Left kidney (tissue), 8 donors: ENCODE measurements around the gene PSMA5. TPM values are rescaled to one million over a fixed set of nuclear protein-coding genes. Genes with fewer than 3 reads are reported as not detected.
A peak's percentile ranks its signal among the peaks of the same experiment; 100 is the strongest.
"Not testable (repeated sequence)": the region's sequence is repeated elsewhere in the genome, so short reads cannot be mapped to it uniquely, and the experiment has no call there.

Source experiments
- DNase-seq: peaks from one replicate; pipeline ENCODE4 v3.0.0-alpha.2; 2013
- long read RNA-seq, 8 donors: transcript quantifications; one replicate each; lab custom pipeline, GENCODE V29; 2026
- polyA plus RNA-seq: library from polyadenylated mRNA; unstranded; fragments of 120-200 nt; gene quantifications from one replicate; pipeline ENCODE4 v1.2.1, GENCODE V29; 2013; ENCODE audit not compliant: insufficient read length

The PSMA5 gene
- polyA plus RNA-seq = 120 TPM
- long read RNA-seq, donor 1, transcript PSMA5-201 (9 exons, 3,729 nt) = major isoform, 66 of 67 reads
- long read RNA-seq, donor 1, partial matches to known transcripts = 0 of 67 reads
- long read RNA-seq, donor 1, other reads (novel, unspliced or antisense) = 0 of 67 reads
- long read RNA-seq, donor 2, transcript PSMA5-201 (9 exons, 3,729 nt) = major isoform, 44 of 44 reads
- long read RNA-seq, donor 2, partial matches to known transcripts = 0 of 44 reads
- long read RNA-seq, donor 2, other reads (novel, unspliced or antisense) = 0 of 44 reads
- long read RNA-seq, donor 3, transcript PSMA5-201 (9 exons, 3,729 nt) = major isoform, 45 of 100 reads
- long read RNA-seq, donor 3, partial matches to known transcripts = 55 of 100 reads
- long read RNA-seq, donor 3, other reads (novel, unspliced or antisense) = 0 of 100 reads
- long read RNA-seq, donor 4, partial matches to known transcripts = 6 of 8 reads
- long read RNA-seq, donor 4, other reads (novel, unspliced or antisense) = 0 of 8 reads
- long read RNA-seq, donor 5, transcript PSMA5-201 (9 exons, 3,729 nt) = major isoform, 103 of 139 reads
- long read RNA-seq, donor 5, partial matches to known transcripts = 19 of 139 reads
- long read RNA-seq, donor 5, other reads (novel, unspliced or antisense) = 16 of 139 reads
- long read RNA-seq, donor 6, transcript PSMA5-201 (9 exons, 3,729 nt) = major isoform, 63 of 70 reads
- long read RNA-seq, donor 6, partial matches to known transcripts = 0 of 70 reads
- long read RNA-seq, donor 6, other reads (novel, unspliced or antisense) = 7 of 70 reads
- long read RNA-seq, donor 7, transcript PSMA5-201 (9 exons, 3,729 nt) = major isoform, 71 of 76 reads
- long read RNA-seq, donor 7, partial matches to known transcripts = 0 of 76 reads
- long read RNA-seq, donor 7, other reads (novel, unspliced or antisense) = 5 of 76 reads
- long read RNA-seq, donor 8, transcript PSMA5-201 (9 exons, 3,729 nt) = major isoform, 17 of 17 reads
- long read RNA-seq, donor 8, partial matches to known transcripts = 0 of 17 reads
- long read RNA-seq, donor 8, other reads (novel, unspliced or antisense) = 0 of 17 reads

DNA sequence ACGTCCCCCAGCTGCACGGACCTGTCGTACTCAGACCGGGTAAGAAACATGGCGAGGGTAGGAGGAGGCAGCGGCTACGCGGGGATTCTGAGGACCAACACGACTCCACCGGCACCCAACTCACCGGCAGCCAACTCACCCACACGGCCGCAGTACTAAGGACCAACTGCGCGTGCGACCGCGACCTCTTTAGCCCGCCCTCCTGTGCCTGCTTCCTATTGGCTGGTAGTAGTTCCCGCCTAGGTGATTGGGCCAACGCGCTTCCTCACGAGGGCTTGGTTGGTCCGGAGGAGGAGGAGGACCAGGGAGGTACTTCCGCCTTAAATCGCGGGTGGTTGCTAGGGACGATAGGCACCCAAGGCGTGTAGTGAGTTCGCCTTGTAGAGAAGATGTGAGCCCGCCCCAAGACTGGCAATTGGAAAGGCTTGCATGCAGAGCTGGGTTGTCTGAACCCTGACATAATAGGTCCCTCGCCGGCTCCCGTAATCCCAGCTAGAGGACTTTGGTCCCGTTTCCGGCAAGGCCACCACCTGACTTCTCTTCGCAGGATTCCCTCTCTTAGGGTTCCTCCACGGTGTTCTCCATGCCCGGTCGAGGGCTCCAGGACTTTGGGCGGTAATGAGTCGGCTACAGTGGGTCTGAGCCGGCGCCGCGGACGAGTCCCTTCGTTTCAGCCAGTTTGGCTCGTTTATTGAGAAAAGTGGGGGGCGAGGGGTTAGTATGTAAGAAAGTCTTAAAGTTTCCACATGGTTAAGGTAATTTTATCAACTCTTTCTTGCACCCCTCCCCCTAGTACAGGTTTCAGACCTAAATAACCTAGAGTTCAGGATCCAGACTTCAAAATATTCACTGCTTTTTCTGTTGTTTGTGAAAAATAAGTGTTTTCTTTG, at the start of gene PSMA5:
Gene PSMA5 (minus strand): TSS at position 168 of the 890 bp plus-strand sequence. CDS start 118 bp downstream, at position 50.
- DNase-seq = peak; percentile 97

GRCh38 chr1:109475261-109475660, 49.0 kb upstream of the PSMA5 start:
- DNase-seq = no peak

GRCh38 chr1:109474697-109475096, 48.4 kb upstream of the PSMA5 start:
- DNase-seq = no peak

DNA sequence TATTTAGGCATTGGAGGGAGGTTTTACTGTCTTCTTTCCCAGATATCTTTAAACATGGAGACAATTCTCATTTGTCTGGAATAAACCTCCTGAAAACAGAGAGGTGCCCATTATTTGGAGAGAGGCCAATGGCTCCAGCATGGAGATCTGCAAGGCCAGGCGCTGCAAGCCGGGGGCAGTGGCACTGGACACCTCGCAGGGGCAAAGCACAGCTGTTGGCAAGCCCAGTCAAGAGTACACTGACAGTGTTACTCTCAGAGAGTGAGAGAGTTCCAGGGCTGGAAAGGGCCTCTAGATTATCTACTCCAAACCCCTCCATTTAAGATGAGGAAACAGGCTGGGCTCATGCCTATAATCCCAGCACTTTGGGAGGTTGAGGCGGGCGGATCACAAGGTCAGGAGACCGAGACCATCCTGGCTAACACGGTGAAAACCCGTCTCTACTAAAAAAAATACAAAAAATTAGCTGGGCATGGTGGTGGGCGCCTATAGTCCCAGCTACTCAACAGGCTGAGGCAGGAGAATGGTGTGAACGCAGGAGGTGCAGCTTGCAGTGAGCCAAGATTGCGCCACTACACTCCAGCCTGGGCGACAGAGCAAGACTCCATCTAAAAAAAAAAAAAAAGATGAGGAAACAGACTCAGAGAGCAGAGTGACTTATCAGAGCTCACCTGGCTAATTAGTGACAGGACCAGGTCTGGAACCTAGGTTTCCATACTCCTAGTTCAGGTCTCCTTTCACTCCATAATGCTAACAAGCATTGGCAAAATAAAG, 47.2 kb upstream of the PSMA5 start:
- DNase-seq = not testable (repeated sequence)

GRCh38 chr1:109472779-109473178, 46.5 kb upstream of the PSMA5 start:
- no peak for DNase-seq

- DNase-seq = no peak
Measured at GRCh38 chr1:109470245-109470644, 44.0 kb upstream of the PSMA5 start.

GRCh38 chr1:109468903-109469302, 42.7 kb upstream of the PSMA5 start:
- DNase-seq = no peak

GRCh38 chr1:109468061-109468460, 41.8 kb upstream of the PSMA5 start:
- DNase-seq = no peak

DNA sequence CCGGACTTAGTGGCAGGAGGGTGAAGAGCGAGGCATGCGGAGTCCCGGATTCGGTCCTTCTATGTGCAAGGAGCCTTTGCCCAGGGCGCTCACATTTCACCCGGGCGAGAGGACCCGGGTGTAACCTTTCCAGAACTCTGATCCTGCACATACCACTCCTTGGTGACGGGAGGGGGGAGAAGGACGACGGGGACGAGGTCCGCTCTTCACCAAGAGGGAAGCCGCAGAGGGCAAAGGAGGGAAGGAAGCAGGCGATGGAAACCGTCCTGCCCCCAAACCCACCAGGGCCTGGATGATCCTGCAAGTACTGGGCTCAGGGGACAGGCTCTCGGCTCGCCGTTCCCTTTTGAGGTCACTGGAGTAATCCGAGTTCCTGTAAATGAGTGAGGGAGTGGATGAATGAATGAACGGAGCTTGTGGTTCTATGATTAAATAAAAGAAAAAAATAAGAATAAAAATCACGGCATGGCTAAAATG, 41.1 kb upstream of the PSMA5 start:
- peak; percentile 15 for DNase-seq

GRCh38 chr1:109466452-109467300, 40.4 kb upstream of the PSMA5 start, which contains the start of gene SYPL2:
Gene SYPL2 (plus strand): TSS chr1:109466546. CDS start chr1:109466844, 298 bp downstream.
- DNase-seq = peak; percentile 46

DNA sequence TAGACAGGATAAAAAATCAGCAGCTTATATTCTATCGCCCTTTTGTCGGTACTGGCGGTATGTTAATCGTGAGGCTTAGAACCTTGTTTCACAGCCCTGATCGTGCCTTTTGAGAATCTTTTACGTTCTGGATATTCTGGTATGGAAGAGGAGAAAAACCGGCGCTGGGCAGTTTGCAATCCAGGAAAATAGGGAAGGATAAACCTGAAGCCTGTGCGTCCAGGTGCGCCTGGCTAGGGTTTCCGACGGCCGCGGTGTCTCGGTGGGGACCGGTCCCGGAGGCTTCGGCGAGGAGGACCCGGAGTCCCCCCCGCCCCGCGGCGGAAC, 39.8 kb upstream of the PSMA5 start:
- DNase-seq = no peak

DNA sequence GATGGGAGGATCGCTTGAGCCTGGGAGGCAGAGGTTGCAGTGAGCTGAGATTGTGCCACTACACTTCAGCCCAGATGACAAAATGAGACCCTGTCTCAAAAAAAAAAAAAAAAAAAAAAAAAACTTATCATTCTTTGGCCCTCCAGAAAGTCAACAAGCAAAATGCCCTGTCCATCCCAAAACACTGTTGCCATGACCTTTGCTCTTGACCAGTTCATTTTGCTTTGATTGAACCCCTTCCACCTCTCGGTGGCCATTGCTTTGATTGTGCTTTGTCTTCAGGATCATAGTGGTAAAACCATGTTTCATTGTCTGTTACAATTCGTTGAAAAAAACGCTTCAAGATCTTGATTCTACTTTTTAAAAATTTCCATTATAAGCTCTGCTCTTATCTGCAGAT, 31.6 kb upstream of the PSMA5 start:
- DNase-seq = no peak

DNA sequence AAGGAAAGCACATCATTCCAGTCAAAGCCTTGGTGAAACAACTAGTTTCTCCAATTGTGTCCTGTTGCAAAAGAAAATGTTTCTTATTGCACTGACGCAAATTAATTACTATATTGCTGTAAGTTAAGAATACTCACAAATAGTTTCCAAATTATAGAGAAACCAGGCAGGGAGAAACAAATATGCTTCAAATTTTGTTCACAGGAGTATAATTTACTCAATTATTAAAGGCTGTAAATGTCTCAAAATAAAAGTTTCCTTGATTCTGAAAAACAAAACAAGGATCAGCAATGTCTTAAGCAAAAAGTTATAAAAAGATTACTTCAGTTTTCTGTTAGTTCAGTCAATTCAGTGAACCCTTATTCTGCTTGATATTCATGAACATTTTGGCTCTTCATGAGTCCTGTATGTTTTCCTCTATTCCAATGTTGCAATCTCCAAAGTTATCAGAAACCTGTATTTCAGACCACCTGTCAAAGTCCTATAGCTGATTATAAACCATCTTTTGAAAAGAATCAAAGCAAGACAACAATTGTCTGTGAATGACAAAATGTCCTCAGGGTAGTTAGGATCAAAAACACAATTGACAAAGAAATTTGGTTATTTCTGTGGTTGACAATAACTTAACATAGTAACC, 28.4 kb upstream of the PSMA5 start:
- no peak for DNase-seq

DNA sequence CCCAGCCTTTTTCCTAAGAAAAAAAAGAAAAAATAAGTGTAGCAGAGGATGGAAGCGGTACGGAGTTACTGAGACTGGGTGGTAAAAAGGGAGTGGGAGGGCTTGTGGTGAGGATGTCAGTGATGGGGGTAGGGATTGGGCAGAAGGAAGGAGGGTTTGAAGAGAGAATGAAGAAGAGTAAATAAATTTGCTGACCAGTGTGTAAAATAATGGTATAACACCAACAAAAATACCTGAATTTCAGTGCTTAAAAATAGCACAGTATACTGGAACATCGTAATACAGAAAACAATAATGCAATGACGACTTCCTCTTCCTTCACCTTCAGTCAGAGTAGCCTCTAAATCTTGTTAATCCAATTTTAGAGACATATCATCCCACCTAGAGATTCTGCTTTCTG, 21.3 kb upstream of the PSMA5 start:
- no peak for DNase-seq

- not testable (repeated sequence) for DNase-seq
Measured at GRCh38 chr1:109445949-109446695, 19.9 kb upstream of the PSMA5 start.

DNA sequence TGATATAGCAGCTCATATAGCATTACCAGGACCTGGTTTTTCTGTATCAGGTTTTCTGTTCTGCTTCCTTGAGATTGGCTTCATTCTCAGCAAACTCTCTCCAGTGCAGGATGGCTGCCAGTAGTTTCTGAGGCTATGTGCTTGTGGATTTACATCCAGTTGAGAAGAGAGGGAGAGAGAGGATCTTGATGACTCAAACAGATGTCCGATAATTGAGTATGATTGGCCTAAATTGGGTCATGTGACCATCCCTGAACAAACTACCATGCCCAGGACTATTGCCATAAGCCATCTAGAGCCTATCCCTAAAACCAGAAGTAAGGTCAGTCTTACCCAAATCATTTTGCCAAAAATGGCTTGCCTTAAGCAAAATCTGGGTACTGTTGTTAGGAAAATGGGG, 18.1 kb upstream of the PSMA5 start:
- no peak for DNase-seq

DNA sequence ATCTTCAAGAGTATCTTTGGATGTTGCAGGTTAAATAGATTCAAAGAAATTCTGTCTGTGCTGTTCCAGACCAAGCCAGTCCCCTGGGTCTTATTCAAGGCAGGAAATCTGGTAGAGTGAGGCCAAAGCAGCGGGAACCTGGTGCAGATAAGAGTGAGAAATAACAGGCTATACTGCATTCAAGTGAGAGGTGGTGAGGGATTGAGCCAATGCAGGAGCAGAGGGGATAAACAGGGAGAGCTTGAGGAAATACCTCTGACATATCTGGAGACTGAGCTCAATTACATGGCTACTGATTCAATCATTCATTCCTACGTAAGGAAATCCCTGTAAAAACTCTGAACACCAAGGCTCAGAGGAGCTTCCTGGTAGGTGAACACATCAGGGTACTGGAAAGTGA, 17.2 kb upstream of the PSMA5 start:
- no peak for DNase-seq

- DNase-seq = no peak
Measured at GRCh38 chr1:109441069-109441468, 14.8 kb upstream of the PSMA5 start.
